ENCODE measurements around the gene HSD17B12.

HSD17B12 gene

GRCh38 chr11:43687120-43687791, 6.7 kb downstream of the HSD17B12 start:
- no peak for DNase-seq (ENCODE audit: low read depth in 3 of 3)

GRCh38 chr11:43688394-43688793, 7.9 kb downstream of the HSD17B12 start:
- no peak for DNase-seq (ENCODE audit: low read depth in 3 of 3)

- no peak for DNase-seq (ENCODE audit: low read depth in 3 of 3)
These were observed 8.6 kb downstream of the HSD17B12 start for GRCh38 chr11:43689167-43689566.

- no peak for DNase-seq (ENCODE audit: low read depth in 3 of 3)
These were observed 10.6 kb downstream of the HSD17B12 start for GRCh38 chr11:43690929-43691725.

- no peak for DNase-seq (ENCODE audit: low read depth in 3 of 3)
These were observed 11.3 kb downstream of the HSD17B12 start for GRCh38 chr11:43691806-43692205.

GRCh38 chr11:43693069-43693468, 12.5 kb downstream of the HSD17B12 start:
- no peak for DNase-seq (ENCODE audit: low read depth in 3 of 3)

- no peak for DNase-seq (ENCODE audit: low read depth in 3 of 3)
These were observed 13.2 kb downstream of the HSD17B12 start for GRCh38 chr11:43693731-43694130.

GRCh38 chr11:43694477-43694876, 13.9 kb downstream of the HSD17B12 start:
- DNase-seq (ENCODE audit: low read depth in 3 of 3): no peak

- no peak for DNase-seq (ENCODE audit: low read depth in 3 of 3)
These were observed 17.1 kb downstream of the HSD17B12 start for GRCh38 chr11:43697679-43698078.

- DNase-seq (ENCODE audit: low read depth in 3 of 3): no peak
These were observed 19.3 kb downstream of the HSD17B12 start for GRCh38 chr11:43699870-43700269.

- DNase-seq (ENCODE audit: low read depth in 3 of 3): no peak
These were observed 26.1 kb downstream of the HSD17B12 start for GRCh38 chr11:43706631-43707030.

- DNase-seq (ENCODE audit: low read depth in 3 of 3): no peak
These were observed 28.2 kb downstream of the HSD17B12 start for GRCh38 chr11:43708776-43709175.

GRCh38 chr11:43709689-43710088, 29.2 kb downstream of the HSD17B12 start:
- DNase-seq (ENCODE audit: low read depth in 3 of 3): no peak

- no peak for DNase-seq (ENCODE audit: low read depth in 3 of 3)
These were observed 32.1 kb downstream of the HSD17B12 start for GRCh38 chr11:43712676-43713075.

GRCh38 chr11:43718373-43718772, 37.8 kb downstream of the HSD17B12 start:
- no peak for DNase-seq (ENCODE audit: low read depth in 3 of 3)

GRCh38 chr11:43723617-43724016, 43.1 kb downstream of the HSD17B12 start:
- DNase-seq (ENCODE audit: low read depth in 3 of 3): no peak

GRCh38 chr11:43732225-43732624, 51.7 kb downstream of the HSD17B12 start:
- no peak for DNase-seq (ENCODE audit: low read depth in 3 of 3)

GRCh38 chr11:43734256-43734655, 53.7 kb downstream of the HSD17B12 start:
- no peak for DNase-seq (ENCODE audit: low read depth in 3 of 3)

- DNase-seq (ENCODE audit: low read depth in 3 of 3): no peak
These were observed 54.6 kb downstream of the HSD17B12 start for GRCh38 chr11:43735115-43735514.

GRCh38 chr11:43735961-43736360, 55.4 kb downstream of the HSD17B12 start:
- DNase-seq (ENCODE audit: low read depth in 3 of 3): no peak

- DNase-seq (ENCODE audit: low read depth in 3 of 3): no peak
These were observed 56.1 kb downstream of the HSD17B12 start for GRCh38 chr11:43736502-43737200.

- DNase-seq (ENCODE audit: low read depth in 3 of 3): no peak
These were observed 56.7 kb downstream of the HSD17B12 start for GRCh38 chr11:43737201-43737590.
